Smooth muscle cell (in vitro differentiated cells): Measurements from ENCODE around the gene WDR38. TPM values are rescaled to one million over a fixed set of nuclear protein-coding genes. Genes with fewer than 3 reads are reported as not detected.

Experiments used
- DNase-seq: peaks from one replicate; lab custom pipeline; 2025; ENCODE audit not compliant: unreplicated experiment; lab: John Stamatoyannopoulos, UW
- H2AFZ ChIP-seq: fragments of 200-600 bp; sonication (generic); 2 replicates; pipeline ENCODE4 v1.6.0; 2016; ENCODE audit warnings: antibody characterized with exemption, low read depth, mild to moderate bottlenecking
- H3F3A ChIP-seq: fragments of 200-600 bp; sonication (generic); 2 replicates; pipeline ENCODE4 v1.6.0; 2017; ENCODE audit warnings: antibody characterized with exemption, low read depth
- H3K27ac ChIP-seq: fragments of 200-600 bp; sonication (generic); 2 replicates; pipeline ENCODE4 v1.5.1; 2016; ENCODE audit warnings: low read depth, mild to moderate bottlenecking
- H3K27me3 ChIP-seq: fragments of 200-600 bp; sonication (generic); 2 replicates; pipeline ENCODE4 v1.6.1; 2016; ENCODE audit warnings: low read depth, mild to moderate bottlenecking
- H3K36me3 ChIP-seq: fragments of 200-600 bp; sonication (generic); 2 replicates; pipeline ENCODE4 v1.5.1; 2016; ENCODE audit warnings: low read depth
- H3K4me1 ChIP-seq: fragments of 200-600 bp; sonication (generic); 2 replicates; pipeline ENCODE4 v1.5.1; 2016; ENCODE audit warnings: low read depth
- H3K4me2 ChIP-seq: fragments of 200-600 bp; sonication (generic); 2 replicates; pipeline ENCODE4 v1.6.0; 2016; ENCODE audit warnings: mild to moderate bottlenecking
- H3K4me3 ChIP-seq: fragments of 200-600 bp; sonication (generic); 2 replicates; pipeline ENCODE4 v1.5.1; 2016; ENCODE audit warnings: mild to moderate bottlenecking
- H3K79me2 ChIP-seq: fragments of 200-600 bp; sonication (generic); 2 replicates; pipeline ENCODE4 v1.6.0; 2016; ENCODE audit warnings: low read depth, mild to moderate bottlenecking
- H3K9ac ChIP-seq: fragments of 200-600 bp; sonication (generic); 2 replicates; pipeline ENCODE4 v1.6.0; 2016; ENCODE audit warnings: low read depth
- H3K9me3 ChIP-seq: fragments of 200-600 bp; sonication (generic); replicated peaks from 2 replicates; pipeline ENCODE4 v1.5.1; 2016; ENCODE audit warnings: low read depth
- H4K20me1 ChIP-seq: fragments of 200-600 bp; sonication (generic); 2 replicates; pipeline ENCODE4 v1.6.0; 2016; ENCODE audit warnings: low read depth
- WGBS: methylation state at CpG from one replicate; pipeline ENCODE4 v1.1.7; 2016; ENCODE audit warnings: low lambda C conversion rate; 5-methylcytosine and 5-hydroxymethylcytosine counted together
- polyA plus RNA-seq: library from polyadenylated mRNA; unstranded; fragments of >200 nt; fragmentation: Nextera tagmentation; extraction: Ambion mirVana; gene quantifications from 2 replicates; pipeline ENCODE4 v1.2.1, GENCODE V29; 2016
- total RNA-seq: library from RNA; depleted of rRNA; stranded (reverse); fragments of >200 nt; gene quantifications from 2 replicates; pipeline ENCODE4 v1.2.3, GENCODE V29; 2014
- TF ChIP-seq, protein P1 (sequence below): fragments of 200-600 bp; sonication (generic); IDR thresholded peaks from 2 replicates; pipeline ENCODE4 v1.5.1; 2017; ENCODE audit warnings: borderline replicate concordance, mild to moderate bottlenecking, antibody characterized with exemption; ENCODE audit not compliant: insufficient read depth, poor library complexity, severe bottlenecking

Gene WDR38
- total and polyA plus RNA-seq, 2 experiments from 2014 or later, result not detected

DNA sequence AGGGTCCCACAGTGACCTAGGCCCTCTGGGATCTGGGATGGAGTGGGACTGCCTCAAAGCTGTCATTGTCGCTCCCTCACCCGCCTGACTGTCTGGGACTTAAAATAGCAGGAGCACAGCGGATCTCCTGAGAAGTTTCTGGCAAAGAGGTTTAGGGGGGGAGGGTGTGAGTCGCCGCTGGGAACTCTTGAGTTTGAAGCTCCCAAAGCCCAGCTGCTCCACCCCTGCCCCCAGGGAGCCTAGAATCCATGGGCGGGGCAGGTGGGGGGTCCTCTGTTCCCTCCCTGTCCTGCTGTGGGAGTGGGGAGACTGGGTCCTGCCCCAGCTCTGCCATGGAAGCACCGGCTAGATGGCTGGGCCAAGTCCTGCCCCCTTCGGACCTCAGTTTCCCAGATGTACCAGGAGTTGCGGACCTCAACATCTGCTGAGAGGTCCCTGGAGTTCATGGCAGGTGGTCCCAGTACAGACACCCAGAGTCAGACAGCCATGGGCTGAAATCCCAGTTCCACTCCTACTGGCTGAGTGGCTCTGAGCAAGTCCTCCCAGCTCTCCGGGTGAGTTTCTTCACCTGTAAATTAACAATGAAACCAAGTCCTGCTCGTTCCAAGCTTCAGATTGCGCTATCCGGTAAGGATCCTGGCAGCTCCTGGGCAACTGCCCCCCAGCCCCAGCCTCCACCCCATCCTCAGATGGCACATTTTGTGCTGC, 985 bp upstream of the WDR38 start:
- Histone ChIP-seq H3K9me3 (no peaks in the 10 kb centered on the region), H3K36me3 (no peaks in the 10 kb centered on the region), H3K27ac (no peak overlapping the region), H3K79me2 (no peaks in the 10 kb centered on the region), H3K4me1 (no peaks in the 10 kb centered on the region), H4K20me1 (peaks cover 12% of the 10 kb centered on the region), H3K4me3 (peak overlapping the region; percentile 58), H3K4me2 (peak overlapping the region; percentile 84), H3K9ac (no peak overlapping the region), H3K27me3 (no peaks in the 10 kb centered on the region), H3F3A (peaks cover 15% of the 10 kb centered on the region), H2AFZ (no peak overlapping the region)
- no peak for DNase-seq
- WGBS, result 77% methylated on average over 13 of the region's 13 CpGs
- TF ChIP-seq, protein P1, sequence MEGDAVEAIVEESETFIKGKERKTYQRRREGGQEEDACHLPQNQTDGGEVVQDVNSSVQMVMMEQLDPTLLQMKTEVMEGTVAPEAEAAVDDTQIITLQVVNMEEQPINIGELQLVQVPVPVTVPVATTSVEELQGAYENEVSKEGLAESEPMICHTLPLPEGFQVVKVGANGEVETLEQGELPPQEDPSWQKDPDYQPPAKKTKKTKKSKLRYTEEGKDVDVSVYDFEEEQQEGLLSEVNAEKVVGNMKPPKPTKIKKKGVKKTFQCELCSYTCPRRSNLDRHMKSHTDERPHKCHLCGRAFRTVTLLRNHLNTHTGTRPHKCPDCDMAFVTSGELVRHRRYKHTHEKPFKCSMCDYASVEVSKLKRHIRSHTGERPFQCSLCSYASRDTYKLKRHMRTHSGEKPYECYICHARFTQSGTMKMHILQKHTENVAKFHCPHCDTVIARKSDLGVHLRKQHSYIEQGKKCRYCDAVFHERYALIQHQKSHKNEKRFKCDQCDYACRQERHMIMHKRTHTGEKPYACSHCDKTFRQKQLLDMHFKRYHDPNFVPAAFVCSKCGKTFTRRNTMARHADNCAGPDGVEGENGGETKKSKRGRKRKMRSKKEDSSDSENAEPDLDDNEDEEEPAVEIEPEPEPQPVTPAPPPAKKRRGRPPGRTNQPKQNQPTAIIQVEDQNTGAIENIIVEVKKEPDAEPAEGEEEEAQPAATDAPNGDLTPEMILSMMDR, result no peak

DNA sequence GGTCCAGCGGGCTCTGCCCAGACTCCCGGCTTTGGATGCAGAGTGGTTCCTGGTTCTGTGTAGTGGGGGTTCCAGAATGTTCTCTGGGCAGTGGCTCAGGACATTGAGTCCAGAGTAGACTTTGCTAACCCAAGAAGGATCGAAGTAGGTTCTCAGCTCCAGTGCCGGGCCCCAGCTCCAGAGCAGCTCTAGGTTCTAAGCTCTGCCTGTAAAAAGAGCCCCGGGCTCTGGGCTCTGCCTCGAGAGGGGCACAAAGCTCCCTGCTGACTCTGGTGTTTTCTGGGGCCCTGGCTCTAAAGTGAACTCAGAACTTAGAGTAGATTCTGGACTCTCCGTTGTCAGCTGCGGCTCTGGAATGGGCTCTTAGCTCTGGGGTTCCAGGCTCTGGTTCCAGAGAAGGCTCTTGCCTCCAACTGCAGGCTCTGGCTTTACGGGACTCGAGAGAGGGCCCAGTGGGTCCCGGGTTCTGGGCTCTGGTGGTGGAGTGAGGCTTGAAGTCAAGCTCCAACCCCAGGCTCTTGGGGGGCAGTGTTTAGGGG, 414 bp downstream of the WDR38 start:
- Histone ChIP-seq H3K79me2 (peaks cover under 1% of the 10 kb centered on the region), H3K4me2 (peak overlapping the region; percentile 84), H3K27ac (no peak overlapping the region), H3K9me3 (no peaks in the 10 kb centered on the region), H3K9ac (peak overlapping the region; percentile 60), H3K36me3 (no peaks in the 10 kb centered on the region), H3K4me1 (no peaks in the 10 kb centered on the region), H2AFZ (peak overlapping the region; percentile 70), H3K4me3 (peak overlapping the region; percentile 58), H4K20me1 (peaks cover 26% of the 10 kb centered on the region), H3K27me3 (no peaks in the 10 kb centered on the region), H3F3A (peaks cover 15% of the 10 kb centered on the region)
- 85% methylated on average over 11 of the region's 11 CpGs for WGBS
- TF ChIP-seq, protein P1, result no peak
- no peak for DNase-seq

DNA sequence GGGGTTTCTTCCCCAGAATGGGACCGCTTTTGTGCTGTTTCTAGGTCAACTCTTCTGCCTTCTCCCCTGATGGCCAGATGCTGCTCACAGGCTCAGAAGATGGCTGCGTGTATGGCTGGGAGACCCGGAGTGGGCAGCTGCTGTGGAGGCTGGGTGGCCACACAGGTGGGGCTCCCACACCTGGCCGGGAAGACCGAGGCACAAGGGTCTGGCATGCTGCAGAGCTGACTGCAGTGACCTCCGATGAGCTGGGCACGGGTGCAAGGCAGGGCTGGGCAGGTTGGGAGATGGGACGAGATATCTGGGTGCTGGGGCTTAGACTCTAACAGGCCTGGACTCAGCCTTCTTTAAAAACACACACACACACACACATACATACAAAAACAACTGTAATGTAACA, 901 bp downstream of the WDR38 start:
- H3K9ac ChIP-seq, result no peak overlapping the region
- H3K27me3 ChIP-seq, result no peaks in the 10 kb centered on the region
- peaks cover 1% of the 10 kb centered on the region for H3K36me3 ChIP-seq
- no peaks in the 10 kb centered on the region for H3K9me3 ChIP-seq
- H3F3A ChIP-seq, result peaks cover 17% of the 10 kb centered on the region
- no peak overlapping the region for H3K4me2 ChIP-seq
- no peak overlapping the region for H3K27ac ChIP-seq
- TF ChIP-seq, protein P1, result no peak
- H2AFZ ChIP-seq, result no peak overlapping the region
- no peaks in the 10 kb centered on the region for H3K4me1 ChIP-seq
- H4K20me1 ChIP-seq, result peaks cover 31% of the 10 kb centered on the region
- no peak overlapping the region for H3K4me3 ChIP-seq
- no peak for DNase-seq
- H3K79me2 ChIP-seq, result peaks cover 6% of the 10 kb centered on the region
- 89% methylated on average over 7 of the region's 8 CpGs for WGBS
